COR-L47 (cell line): Measurements from ENCODE around the gene CHST6.
"Not testable (repeated sequence)": the region's sequence is repeated elsewhere in the genome, so short reads cannot be mapped to it uniquely, and the experiment has no call there.

Experiments
- DNase-seq: peaks from one replicate; lab custom pipeline; 2025; lab: John Stamatoyannopoulos, UW

The CHST6 gene

DNA sequence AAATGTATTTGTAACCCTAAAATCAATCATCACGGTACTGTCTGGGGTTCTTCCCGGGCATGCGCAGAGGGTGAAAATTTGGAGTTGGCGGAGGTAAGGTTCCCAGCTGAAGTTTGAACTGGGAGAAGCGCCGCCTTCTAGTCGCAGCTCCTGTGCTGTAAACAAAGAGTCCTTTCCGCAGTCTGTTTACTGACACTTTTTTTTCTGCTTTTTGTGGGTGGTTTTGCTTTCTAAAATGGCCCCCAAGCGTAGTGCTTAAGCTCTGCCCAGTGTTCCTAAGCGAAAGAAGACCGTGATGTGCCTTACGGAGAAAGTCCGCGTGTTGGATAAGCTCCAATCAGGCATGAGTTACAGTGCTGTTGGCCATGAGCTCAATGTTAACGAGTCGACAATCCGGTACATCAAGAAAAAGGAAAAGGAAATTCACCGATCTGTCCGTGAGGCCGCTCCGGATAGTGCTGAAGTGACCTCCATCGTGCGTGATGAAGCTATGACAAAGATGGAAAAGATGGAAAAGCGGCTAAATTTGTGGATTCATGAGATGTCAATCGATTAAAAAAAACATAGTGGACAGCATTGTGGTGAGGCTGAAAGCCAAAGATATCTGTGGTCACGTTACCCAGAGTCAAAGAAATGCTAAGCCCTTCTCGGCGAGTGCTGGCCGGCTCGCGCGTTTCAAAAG, 61.4 kb downstream of the CHST6 start:
- peak; percentile 85 for DNase-seq

DNA sequence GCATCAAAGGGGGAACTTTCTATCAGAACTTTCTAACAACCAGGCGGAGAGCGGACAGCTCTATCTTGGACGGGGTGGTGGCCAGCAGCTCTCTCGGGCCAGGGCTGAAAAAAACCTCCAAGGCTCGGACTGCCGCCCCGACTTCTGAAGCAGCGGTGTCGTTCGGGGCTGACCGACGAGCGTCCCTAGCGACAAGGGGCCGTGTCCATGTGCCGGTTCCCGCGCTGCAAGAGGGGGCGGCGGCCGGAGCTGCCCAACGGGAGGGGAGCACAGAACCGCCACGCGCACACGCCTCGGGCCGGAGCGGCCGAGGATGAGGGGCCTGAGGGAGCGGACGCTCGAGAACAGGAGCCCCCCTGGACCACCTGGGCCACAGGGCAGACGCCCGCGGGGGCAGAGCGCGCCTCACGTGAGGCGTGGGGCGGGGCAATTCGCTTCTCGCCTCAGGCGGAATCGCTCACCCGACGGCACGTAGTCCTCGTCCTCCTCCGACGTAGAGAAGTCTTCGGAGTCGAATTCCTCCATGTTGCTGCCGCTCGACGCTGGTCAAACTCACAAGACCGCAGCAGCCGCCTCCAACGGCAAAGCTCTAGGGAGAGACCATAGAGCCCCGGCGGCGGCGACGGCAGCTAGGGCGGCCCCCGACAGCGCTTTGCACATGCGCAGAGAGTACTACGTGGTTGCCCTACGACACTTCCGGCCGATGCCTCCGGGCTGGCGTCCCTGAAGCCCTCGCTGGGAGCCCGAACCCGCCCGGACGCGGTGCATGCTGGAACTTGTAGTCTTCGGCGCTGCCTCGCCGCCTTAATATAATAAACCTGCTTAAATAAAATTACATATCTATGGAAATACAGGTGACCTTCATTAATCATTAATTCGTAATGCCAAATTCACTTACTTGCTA, 62.2 kb downstream of the CHST6 start, which contains the start of gene CFDP1:
CFDP1 (minus strand) TSS at position 676 of the 904 bp plus-strand sequence; CDS start at position 525, 151 bp downstream.
- DNase-seq = peak; percentile 95

DNA sequence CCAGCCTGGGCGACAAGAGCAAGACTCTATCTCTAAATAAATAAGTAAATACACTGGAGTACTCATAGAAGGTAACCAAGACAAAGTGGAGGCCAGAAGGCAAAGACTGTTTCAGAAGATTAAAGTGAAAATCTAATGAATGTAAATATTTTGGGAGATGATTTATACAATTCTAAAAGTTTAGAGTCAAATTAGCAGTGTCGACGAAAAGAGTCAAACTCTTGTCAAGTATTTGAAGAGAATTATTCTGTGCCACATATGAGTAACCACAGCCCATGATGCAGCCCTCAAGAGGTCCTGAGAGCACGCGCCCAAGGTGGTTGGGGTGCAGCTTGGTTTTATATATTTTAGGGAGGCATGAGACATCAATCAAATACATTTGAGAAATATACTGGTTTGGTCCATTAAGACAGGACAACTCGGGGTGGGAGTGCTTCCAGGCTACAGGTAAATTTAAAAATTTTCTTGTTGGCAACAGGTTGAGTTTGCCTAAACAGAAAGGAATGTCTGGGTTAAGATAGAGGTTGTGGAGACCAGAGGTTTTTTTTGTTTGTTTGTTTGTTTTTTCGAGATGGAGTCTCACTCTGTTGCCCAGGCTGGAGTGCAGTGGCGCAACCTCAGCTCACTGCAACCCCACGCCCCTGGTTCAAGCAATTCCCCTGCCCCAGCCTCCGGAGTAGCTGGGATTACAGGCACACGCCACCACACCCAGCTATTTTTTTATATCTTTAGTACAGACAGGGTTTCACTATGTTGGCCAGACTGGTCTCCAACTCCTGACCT, 65.4 kb downstream of the CHST6 start:
- DNase-seq = no peak

DNA sequence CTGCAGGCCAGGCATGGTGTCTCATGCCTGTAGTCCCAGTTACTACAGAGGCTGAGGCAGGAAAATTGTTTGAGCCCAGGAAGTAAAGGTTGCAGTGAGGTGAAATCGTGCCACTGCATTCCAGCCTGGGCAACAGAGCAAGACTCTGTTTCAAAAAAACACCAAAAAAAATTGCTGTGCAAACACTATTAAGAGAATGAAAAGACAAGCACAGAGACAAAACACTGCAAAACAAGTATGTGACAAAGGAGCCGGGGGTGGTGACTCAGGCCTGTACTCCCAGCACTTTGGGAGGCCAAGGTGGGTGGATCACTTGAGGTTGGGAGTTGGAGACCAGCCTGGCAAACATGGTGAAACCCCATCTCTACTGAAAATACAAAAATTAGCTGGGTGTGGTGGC, 68.7 kb downstream of the CHST6 start:
- DNase-seq = not testable (repeated sequence)

DNA sequence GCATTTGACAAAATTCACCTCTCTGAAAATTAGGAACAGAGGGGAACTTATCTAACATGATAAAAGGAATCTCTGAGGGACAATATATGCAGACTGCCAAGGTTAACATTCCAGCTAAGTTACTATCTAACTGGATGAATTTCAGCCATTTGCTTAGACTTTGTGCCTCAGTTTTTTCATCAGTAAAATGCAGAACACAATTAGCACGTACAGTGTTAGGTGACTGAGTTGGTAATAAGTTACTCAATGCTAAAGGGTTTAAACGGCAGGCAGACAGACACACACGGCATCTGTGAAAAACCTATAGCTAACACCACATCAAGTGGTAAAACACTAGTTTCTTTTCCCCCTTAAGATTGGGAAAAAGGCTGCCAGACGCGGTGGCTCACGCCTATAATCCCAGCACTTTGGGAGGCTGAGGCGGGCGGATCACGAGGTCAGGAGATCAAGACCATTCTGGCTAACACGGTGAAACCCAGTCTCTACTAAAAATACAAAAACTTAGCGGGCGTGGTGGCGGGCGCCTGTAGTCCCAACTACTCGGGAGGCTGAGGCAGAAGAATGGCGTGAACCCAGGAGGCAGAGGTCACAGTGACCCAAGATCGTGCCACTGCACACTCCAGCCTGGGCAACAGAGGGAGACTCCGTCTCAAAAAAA, 71.0 kb downstream of the CHST6 start:
- not testable (repeated sequence) for DNase-seq

DNA sequence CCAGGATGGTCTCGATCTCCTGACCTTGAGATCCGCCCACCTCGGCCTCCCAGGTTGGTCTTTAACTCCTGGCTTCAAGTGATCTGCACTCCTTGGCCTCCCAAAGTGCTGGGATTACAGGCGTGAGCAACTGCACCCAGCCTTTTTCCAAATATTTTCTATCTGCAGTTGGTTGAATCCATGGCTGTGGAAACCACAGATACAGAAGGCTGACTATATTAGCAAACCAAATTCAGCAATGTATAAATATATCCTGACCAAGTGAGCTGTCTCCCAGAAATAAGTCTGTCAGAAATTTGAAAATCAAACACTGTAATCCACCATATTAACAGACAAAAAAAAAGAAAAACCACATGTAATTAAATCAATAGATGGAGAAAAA, 71.5 kb downstream of the CHST6 start:
- DNase-seq = no peak
